ENCODE data around the gene MICAL3.
"Not testable (repeated sequence)": the region's sequence is repeated elsewhere in the genome, so short reads cannot be mapped to it uniquely, and the experiment has no call there.

The MICAL3 gene

DNA sequence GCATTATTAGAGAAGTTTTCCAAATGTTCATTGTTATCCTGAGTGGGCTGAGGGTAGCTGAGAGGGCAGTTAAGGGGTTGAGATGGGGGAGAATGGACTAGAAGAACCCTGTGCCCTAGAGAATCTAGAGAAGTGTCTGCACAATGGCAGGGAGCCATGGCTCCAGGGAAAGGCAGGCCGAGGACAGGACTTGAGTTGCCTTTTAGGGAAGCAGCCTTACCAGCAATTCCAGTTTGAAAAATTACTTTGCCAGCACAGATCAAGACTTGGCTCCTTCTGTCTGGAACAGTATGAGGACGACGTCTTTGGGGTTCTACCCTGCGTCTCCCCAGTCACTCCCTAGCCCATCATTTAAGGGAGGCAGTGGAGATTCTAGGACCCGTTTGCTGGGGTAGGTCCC lies 25.7 kb upstream of the MICAL3 start:
- H3K27ac ChIP-seq: peak overlapping the region; percentile 55
- TF ChIP-seq, protein P1, sequence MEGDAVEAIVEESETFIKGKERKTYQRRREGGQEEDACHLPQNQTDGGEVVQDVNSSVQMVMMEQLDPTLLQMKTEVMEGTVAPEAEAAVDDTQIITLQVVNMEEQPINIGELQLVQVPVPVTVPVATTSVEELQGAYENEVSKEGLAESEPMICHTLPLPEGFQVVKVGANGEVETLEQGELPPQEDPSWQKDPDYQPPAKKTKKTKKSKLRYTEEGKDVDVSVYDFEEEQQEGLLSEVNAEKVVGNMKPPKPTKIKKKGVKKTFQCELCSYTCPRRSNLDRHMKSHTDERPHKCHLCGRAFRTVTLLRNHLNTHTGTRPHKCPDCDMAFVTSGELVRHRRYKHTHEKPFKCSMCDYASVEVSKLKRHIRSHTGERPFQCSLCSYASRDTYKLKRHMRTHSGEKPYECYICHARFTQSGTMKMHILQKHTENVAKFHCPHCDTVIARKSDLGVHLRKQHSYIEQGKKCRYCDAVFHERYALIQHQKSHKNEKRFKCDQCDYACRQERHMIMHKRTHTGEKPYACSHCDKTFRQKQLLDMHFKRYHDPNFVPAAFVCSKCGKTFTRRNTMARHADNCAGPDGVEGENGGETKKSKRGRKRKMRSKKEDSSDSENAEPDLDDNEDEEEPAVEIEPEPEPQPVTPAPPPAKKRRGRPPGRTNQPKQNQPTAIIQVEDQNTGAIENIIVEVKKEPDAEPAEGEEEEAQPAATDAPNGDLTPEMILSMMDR (IDR thresholded peaks at IDR 0.05): no peak
- TF ChIP-seq ZFX (IDR thresholded peaks at IDR 0.05; ENCODE audit: borderline replicate concordance): no peak

DNA sequence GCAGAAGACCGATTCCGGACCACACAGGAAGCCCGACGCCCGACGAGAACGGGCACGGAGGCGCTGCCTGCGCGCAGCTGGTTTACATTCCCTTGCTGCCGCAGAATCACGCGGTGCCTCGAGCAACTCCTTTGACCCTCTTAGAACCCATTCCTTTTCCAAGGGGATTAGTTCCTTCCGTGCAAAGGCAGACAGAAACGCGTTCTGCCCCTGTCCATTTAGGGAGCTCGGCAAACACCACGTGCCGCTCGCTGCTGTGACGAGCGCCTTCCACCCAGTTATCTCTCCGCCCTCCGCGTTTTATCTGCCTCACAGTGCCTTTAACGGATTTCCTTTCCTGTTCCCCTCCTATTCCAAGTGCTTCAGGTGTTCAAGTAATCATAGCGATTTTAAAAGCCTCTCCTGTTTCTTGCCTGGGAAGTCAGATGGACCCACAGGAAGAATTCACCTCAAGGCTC lies 24.1 kb upstream of the MICAL3 start:
- no peak overlapping the region for H3K27ac ChIP-seq
- TF ChIP-seq ZFX (IDR thresholded peaks at IDR 0.05; ENCODE audit: borderline replicate concordance): no peak
- TF ChIP-seq, protein P1 (IDR thresholded peaks at IDR 0.05): no peak

DNA sequence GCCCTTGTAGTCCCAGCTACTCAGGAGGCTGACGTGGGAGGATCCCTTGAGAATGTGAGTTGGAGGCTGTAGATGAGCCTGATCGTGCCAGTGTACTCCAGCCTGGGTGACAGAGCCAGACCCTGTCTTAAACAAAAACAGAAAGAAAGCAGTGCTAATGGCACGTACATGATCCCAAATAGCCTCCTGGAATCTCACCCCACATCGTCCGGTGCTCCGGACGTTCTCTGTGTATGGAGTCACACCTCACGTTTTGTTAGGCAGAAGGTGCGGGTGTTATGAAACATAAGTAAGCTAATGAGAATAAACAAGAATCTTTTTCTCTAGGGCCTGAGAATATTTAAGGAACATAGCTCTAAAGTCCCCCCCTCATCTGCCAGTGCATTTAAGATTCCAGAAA lies 23.7 kb upstream of the MICAL3 start:
- no peak overlapping the region for H3K27ac ChIP-seq
- TF ChIP-seq, protein P1 (IDR thresholded peaks at IDR 0.05): no peak
- TF ChIP-seq ZFX (IDR thresholded peaks at IDR 0.05; ENCODE audit: borderline replicate concordance): no peak

DNA sequence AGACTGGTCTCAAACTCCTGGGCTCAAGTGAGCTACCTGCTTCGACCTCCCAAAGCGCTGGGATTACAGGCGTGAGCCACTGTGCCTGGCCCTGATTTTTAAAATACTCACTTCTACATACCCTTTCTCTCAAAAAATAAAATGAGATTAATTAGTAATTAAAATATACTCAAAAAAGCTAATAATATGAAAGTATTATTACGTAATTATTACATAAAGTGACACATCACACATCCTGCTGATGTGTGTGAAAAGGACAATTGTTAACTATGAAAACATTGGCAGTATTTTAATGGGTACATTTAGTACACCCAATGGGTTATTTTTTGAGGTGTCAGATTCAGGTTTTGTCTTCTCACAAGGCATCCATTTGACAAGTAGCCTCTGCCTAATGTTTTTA lies 21.4 kb upstream of the MICAL3 start:
- TF ChIP-seq ZFX (IDR thresholded peaks at IDR 0.05; ENCODE audit: borderline replicate concordance): no peak
- TF ChIP-seq, protein P1 (IDR thresholded peaks at IDR 0.05): no peak
- H3K27ac ChIP-seq: no peak overlapping the region

- TF ChIP-seq ZFX (IDR thresholded peaks at IDR 0.05; ENCODE audit: borderline replicate concordance): no peak
- TF ChIP-seq, protein P1 (IDR thresholded peaks at IDR 0.05): no peak
- H3K27ac ChIP-seq: no peak overlapping the region
These were observed 20.3 kb upstream of the MICAL3 start for GRCh38 chr22:18044548-18045271.

DNA sequence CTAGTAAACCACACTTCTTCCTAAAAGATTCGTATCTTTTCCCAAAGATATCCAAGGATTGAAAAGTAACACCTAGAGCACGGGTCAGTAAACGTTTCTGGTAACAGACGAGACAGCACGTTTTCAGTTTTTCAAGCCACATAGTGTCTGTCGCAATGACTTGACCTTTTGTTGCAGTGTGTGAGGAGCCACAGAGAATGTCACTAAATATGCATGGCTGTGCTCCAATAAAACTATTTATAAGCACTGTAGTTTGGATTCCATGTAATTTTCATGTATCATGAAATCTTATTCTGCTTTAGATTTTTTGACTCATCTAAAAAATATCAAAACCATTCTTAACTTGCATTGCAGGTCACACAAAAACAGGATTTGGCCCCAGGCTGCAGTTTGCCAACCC lies 18.3 kb upstream of the MICAL3 start:
- no peak overlapping the region for H3K27ac ChIP-seq
- TF ChIP-seq, protein P1 (IDR thresholded peaks at IDR 0.05): no peak
- no peak for TF ChIP-seq ZFX (IDR thresholded peaks at IDR 0.05; ENCODE audit: borderline replicate concordance)

- H3K27ac ChIP-seq: not testable (repeated sequence)
These were observed 16.5 kb upstream of the MICAL3 start for GRCh38 chr22:18040898-18041297.

DNA sequence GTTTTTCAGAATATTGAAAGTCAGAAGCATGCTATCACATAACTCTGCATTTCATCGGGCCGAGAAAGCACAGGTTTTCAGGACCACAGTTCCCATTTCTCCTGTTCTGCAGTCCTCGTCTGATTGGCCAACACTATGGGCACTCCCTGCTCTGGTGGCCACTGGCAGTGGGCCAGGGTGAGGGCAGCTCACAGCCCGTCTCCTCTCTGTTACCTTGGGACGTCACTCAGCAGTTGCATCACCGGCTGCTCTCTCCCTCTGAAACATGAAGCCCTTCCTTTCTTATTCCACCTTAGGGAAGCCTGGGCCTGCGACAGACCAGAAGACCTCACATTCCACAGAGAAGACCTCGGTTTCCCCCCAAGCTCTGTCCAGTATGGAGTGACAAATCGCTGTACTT lies 11.4 kb upstream of the MICAL3 start:
- H3K27ac ChIP-seq: no peak overlapping the region
- TF ChIP-seq ZFX (IDR thresholded peaks at IDR 0.05; ENCODE audit: borderline replicate concordance): no peak
- TF ChIP-seq, protein P1 (IDR thresholded peaks at IDR 0.05): no peak
